ENCODE measurements around the gene FLNC.
A peak's percentile ranks its signal among the peaks of the same experiment; 100 is the strongest.

FLNC gene

GRCh38 chr7:128792471-128793180, 37.6 kb upstream of the FLNC start:
- Mint-ChIP-seq H3K4me3 (peak overlapping the region; percentile 87 to 89), H3K9me3 (no peaks in the 10 kb centered on the region), H3K4me1 (ENCODE audit: low read depth in 2 of 2) (peaks cover 7 to 8% of the 10 kb centered on the region in 2 donors), H3K27me3 (no peaks in the 10 kb centered on the region), H3K36me3 (ENCODE audit: insufficient read depth) (peaks cover 6% of the 10 kb centered on the region), H3K27ac (peak overlapping the region in 1 of 2 donors; percentile 49)
- DNase-seq: no peak
- ATAC-seq (replicated peaks): no peak

- Mint-ChIP-seq H3K27ac (no peak overlapping the region), H3K9me3 (no peaks in the 10 kb centered on the region), H3K4me1 (ENCODE audit: low read depth in 2 of 2) (peaks cover 7 to 8% of the 10 kb centered on the region in 2 donors), H3K27me3 (no peaks in the 10 kb centered on the region), H3K4me3 (peak overlapping the region in 1 of 2 donors; percentile 87), H3K36me3 (ENCODE audit: insufficient read depth) (peaks cover 6% of the 10 kb centered on the region)
- no peak for ATAC-seq (replicated peaks)
- no peak for DNase-seq
These were observed 37.0 kb upstream of the FLNC start for GRCh38 chr7:128793181-128793547.

- Mint-ChIP-seq H3K4me3 (no peak overlapping the region), H3K36me3 (ENCODE audit: insufficient read depth) (peaks cover 6% of the 10 kb centered on the region), H3K27me3 (no peaks in the 10 kb centered on the region), H3K27ac (peak overlapping the region in 1 of 2 donors; percentile 11), H3K4me1 (ENCODE audit: low read depth in 2 of 2) (peaks cover 7 to 8% of the 10 kb centered on the region in 2 donors), H3K9me3 (no peaks in the 10 kb centered on the region)
- DNase-seq (no peak), ATAC-seq (replicated peaks) (no peak)
These were observed 36.2 kb upstream of the FLNC start for GRCh38 chr7:128794020-128794419.

- Mint-ChIP-seq H3K27me3 (no peaks in the 10 kb centered on the region), H3K27ac (peak overlapping the region in 1 of 2 donors; percentile 11), H3K9me3 (no peaks in the 10 kb centered on the region), H3K4me1 (ENCODE audit: low read depth in 2 of 2) (peaks cover 7 to 8% of the 10 kb centered on the region in 2 donors), H3K4me3 (no peak overlapping the region), H3K36me3 (ENCODE audit: insufficient read depth) (peaks cover 6% of the 10 kb centered on the region)
- DNase-seq (no peak), ATAC-seq (replicated peaks) (no peak)
These were observed 35.8 kb upstream of the FLNC start for GRCh38 chr7:128794436-128794835.

GRCh38 chr7:128795129-128795528, 35.1 kb upstream of the FLNC start:
- H3K4me3 Mint-ChIP-seq: no peak overlapping the region
- no peaks in the 10 kb centered on the region for H3K9me3 Mint-ChIP-seq
- DNase-seq: no peak
- peaks cover 6% of the 10 kb centered on the region for H3K36me3 Mint-ChIP-seq (ENCODE audit: insufficient read depth)
- no peaks in the 10 kb centered on the region for H3K27me3 Mint-ChIP-seq
- H3K27ac Mint-ChIP-seq: peak overlapping the region in 1 of 2 donors; percentile 22
- peaks cover 7% of the 10 kb centered on the region in 2 donors for H3K4me1 Mint-ChIP-seq (ENCODE audit: low read depth in 2 of 2)
- ATAC-seq (replicated peaks): no peak

- DNase-seq (no peak), ATAC-seq (replicated peaks) (no peak)
- no peaks in the 10 kb centered on the region for H3K27me3 Mint-ChIP-seq
- H3K9me3 Mint-ChIP-seq: no peaks in the 10 kb centered on the region
- peaks cover 2 to 3% of the 10 kb centered on the region in 2 donors for H3K4me1 Mint-ChIP-seq (ENCODE audit: low read depth in 2 of 2)
- peaks cover 3% of the 10 kb centered on the region for H3K36me3 Mint-ChIP-seq (ENCODE audit: insufficient read depth)
- no peak overlapping the region for H3K4me3 Mint-ChIP-seq
- H3K27ac Mint-ChIP-seq: no peak overlapping the region
These were observed 33.9 kb upstream of the FLNC start for GRCh38 chr7:128796327-128796726.

GRCh38 chr7:128799451-128799850, 30.8 kb upstream of the FLNC start:
- Mint-ChIP-seq H3K27ac (no peak overlapping the region), H3K36me3 (ENCODE audit: insufficient read depth) (peaks cover 3% of the 10 kb centered on the region), H3K4me3 (no peak overlapping the region), H3K4me1 (ENCODE audit: low read depth in 2 of 2) (no peaks in the 10 kb centered on the region), H3K27me3 (no peaks in the 10 kb centered on the region), H3K9me3 (no peaks in the 10 kb centered on the region)
- DNase-seq: no peak
- no peak for ATAC-seq (replicated peaks)

GRCh38 chr7:128800567-128800966, 29.6 kb upstream of the FLNC start:
- Mint-ChIP-seq H3K27ac (no peak overlapping the region), H3K4me3 (no peak overlapping the region), H3K9me3 (no peaks in the 10 kb centered on the region), H3K36me3 (ENCODE audit: insufficient read depth) (peaks cover 3% of the 10 kb centered on the region), H3K27me3 (no peaks in the 10 kb centered on the region), H3K4me1 (ENCODE audit: low read depth in 2 of 2) (no peaks in the 10 kb centered on the region)
- ATAC-seq (replicated peaks) (no peak), DNase-seq (no peak)

GRCh38 chr7:128801003-128801402, 29.2 kb upstream of the FLNC start:
- H3K27ac Mint-ChIP-seq: no peak overlapping the region

GRCh38 chr7:128801667-128802418, 28.4 kb upstream of the FLNC start:
- Mint-ChIP-seq H3K36me3 (ENCODE audit: insufficient read depth) (no peaks in the 10 kb centered on the region), H3K4me1 (ENCODE audit: low read depth in 2 of 2) (no peaks in the 10 kb centered on the region), H3K4me3 (no peak overlapping the region), H3K27me3 (no peaks in the 10 kb centered on the region), H3K9me3 (no peaks in the 10 kb centered on the region), H3K27ac (no peak overlapping the region)
- ATAC-seq (replicated peaks): no peak
- no peak for DNase-seq

More at GRCh38 chr7:128801003-128801402, 29.2 kb upstream of the FLNC start:
- Mint-ChIP-seq H3K4me1 (ENCODE audit: low read depth in 2 of 2) (no peaks in the 10 kb centered on the region), H3K36me3 (ENCODE audit: insufficient read depth) (peaks cover 2% of the 10 kb centered on the region), H3K4me3 (no peak overlapping the region), H3K27me3 (no peaks in the 10 kb centered on the region), H3K9me3 (no peaks in the 10 kb centered on the region)
- no peak for DNase-seq
- no peak for ATAC-seq (replicated peaks)

- ATAC-seq (replicated peaks): no peak
- no peaks in the 10 kb centered on the region for H3K4me1 Mint-ChIP-seq (ENCODE audit: low read depth in 2 of 2)
- no peaks in the 10 kb centered on the region for H3K9me3 Mint-ChIP-seq
- no peak overlapping the region for H3K4me3 Mint-ChIP-seq
- no peak for DNase-seq
- no peaks in the 10 kb centered on the region for H3K27me3 Mint-ChIP-seq
- no peak overlapping the region for H3K27ac Mint-ChIP-seq
- no peaks in the 10 kb centered on the region for H3K36me3 Mint-ChIP-seq (ENCODE audit: insufficient read depth)
These were observed 25.7 kb upstream of the FLNC start for GRCh38 chr7:128804484-128804883.

GRCh38 chr7:128805225-128805624, 25.0 kb upstream of the FLNC start:
- no peaks in the 10 kb centered on the region for H3K36me3 Mint-ChIP-seq (ENCODE audit: insufficient read depth)
- ATAC-seq (replicated peaks) (no peak), DNase-seq (no peak)
- no peaks in the 10 kb centered on the region for H3K27me3 Mint-ChIP-seq
- H3K4me1 Mint-ChIP-seq (ENCODE audit: low read depth in 2 of 2): no peaks in the 10 kb centered on the region
- H3K4me3 Mint-ChIP-seq: no peak overlapping the region
- no peaks in the 10 kb centered on the region for H3K9me3 Mint-ChIP-seq
- H3K27ac Mint-ChIP-seq: no peak overlapping the region

GRCh38 chr7:128807191-128807590, 23.0 kb upstream of the FLNC start:
- Mint-ChIP-seq H3K4me1 (ENCODE audit: low read depth in 2 of 2) (no peaks in the 10 kb centered on the region), H3K4me3 (no peak overlapping the region), H3K27ac (no peak overlapping the region), H3K36me3 (ENCODE audit: insufficient read depth) (no peaks in the 10 kb centered on the region), H3K27me3 (no peaks in the 10 kb centered on the region), H3K9me3 (no peaks in the 10 kb centered on the region)
- DNase-seq: no peak
- ATAC-seq (replicated peaks): no peak

GRCh38 chr7:128809363-128809762, 20.8 kb upstream of the FLNC start:
- H3K4me1 Mint-ChIP-seq (ENCODE audit: low read depth in 2 of 2): no peaks in the 10 kb centered on the region
- no peak overlapping the region for H3K27ac Mint-ChIP-seq
- no peaks in the 10 kb centered on the region for H3K27me3 Mint-ChIP-seq
- no peaks in the 10 kb centered on the region for H3K36me3 Mint-ChIP-seq (ENCODE audit: insufficient read depth)
- no peak for DNase-seq
- no peaks in the 10 kb centered on the region for H3K9me3 Mint-ChIP-seq
- ATAC-seq (replicated peaks): no peak
- no peak overlapping the region for H3K4me3 Mint-ChIP-seq
